ENCODE measurements around the gene KLHL13. TPM values are rescaled to one million over a fixed set of nuclear protein-coding genes. Genes with fewer than 3 reads are reported as not detected.

Gene KLHL13
- total and polyA plus RNA-seq, 2 of the 8 experiments (the other 6 are each of a cell fraction or from before 2014, with no cell fraction given) = 6.4 to 12.8 TPM

DNA sequence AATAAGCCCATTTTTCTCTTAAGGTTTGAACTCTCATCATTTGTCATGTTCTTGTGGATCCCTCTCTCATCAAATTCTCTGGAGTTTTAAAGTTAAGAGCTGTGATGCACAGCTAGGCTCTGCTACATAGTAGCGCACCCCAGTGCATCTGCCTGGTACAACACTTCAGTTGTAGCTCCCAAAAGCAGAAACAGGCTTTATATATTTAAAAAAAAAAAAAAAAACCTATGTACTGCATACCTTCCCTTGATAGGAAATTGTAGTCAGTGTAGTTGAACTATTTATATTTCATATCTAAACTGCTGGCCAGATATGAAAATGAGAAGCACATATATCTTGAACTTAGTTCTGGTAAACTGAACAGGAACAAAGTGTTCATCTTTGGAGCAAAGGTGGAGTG lies 131.4 kb downstream of the KLHL13 start (continued):
- TF ChIP-seq ATF3 (IDR thresholded peaks at IDR 0.05; ENCODE audit: insufficient read depth, low read depth, low read length) (no peak), RAD21 (IDR thresholded peaks at IDR 0.05 in 1 of 2, conservative IDR thresholded peaks at IDR 0.05 in 1 of 2; ENCODE audit: low read depth in 2 of 2, low read length in 2 of 2) (peak; percentile 62 to 66), SRF (IDR thresholded peaks at IDR 0.05; ENCODE audit: low read depth, low read length) (no peak), CHD7 (IDR thresholded peaks at IDR 0.05; ENCODE audit: insufficient replicate concordance, low read length) (no peak)

Data from H1 (cell line).